ENCODE measurements around the gene COMMD3. TPM values are rescaled to one million over a fixed set of nuclear protein-coding genes. Genes with fewer than 3 reads are reported as not detected.

Gene COMMD3
- total and polyA plus RNA-seq, 9 of the 15 experiments (the other 6 are each of a cell fraction or from before 2014, with no cell fraction given), result 50.7 to 217 (median 80.1) TPM

- no peak overlapping the region for H3K4me3 ChIP-seq
- ATAC-seq, result no peak
- no peaks in the 10 kb centered on the region for H3K9me3 ChIP-seq (replicated peaks; ENCODE audit: control insufficient read depth, insufficient read depth, low read depth, low read length)
- H3K36me3 ChIP-seq (ENCODE audit: control insufficient read depth, insufficient read depth, low read length), result no peaks in the 10 kb centered on the region
- H3K4me1 ChIP-seq (replicated peaks in 1 of 2; ENCODE audit: control insufficient read depth in 2 of 2, insufficient read depth in 2 of 2, low read length in 2 of 2), result peaks cover 3 to 19% of the 10 kb centered on the region in 2 experiments; a peak in 4 of 5 replicates
- TF ChIP-seq SIRT6 (IDR thresholded peaks at IDR 0.05; ENCODE audit: low read depth, low read length) (no peak), THRA (IDR thresholded peaks at IDR 0.05) (no peak), ELF2 (CRISPR knock-in tag; IDR thresholded peaks at IDR 0.05) (no peak), BCOR (IDR thresholded peaks at IDR 0.05) (no peak), ARID2 (IDR thresholded peaks at IDR 0.05) (no peak), RAD21 (CRISPR knock-in tag; conservative IDR thresholded peaks at IDR 0.05 in 1 of 2, IDR thresholded peaks at IDR 0.05 in 1 of 2) (no peak), GATA2 (CRISPR knock-in tag; IDR thresholded peaks at IDR 0.05) (no peak), USF1 (CRISPR knock-in tag; IDR thresholded peaks at IDR 0.05) (no peak), RERE (CRISPR knock-in tag; IDR thresholded peaks at IDR 0.05; ENCODE audit: borderline replicate concordance) (no peak), ZBTB43 (CRISPR knock-in tag; IDR thresholded peaks at IDR 0.05) (no peak)
- BruUV-seq (replicated peaks), result no TSS peak
- H3K9ac ChIP-seq (ENCODE audit: insufficient read depth in 1 of 2, low read depth in 2 of 2, low read length in 2 of 2), result no peak overlapping the region
- in situ Hi-C loops (cut with MboI), result no loop called here
- H3K9me1 ChIP-seq (ENCODE audit: control insufficient read depth, insufficient read depth, low read length), result no peaks in the 10 kb centered on the region
- H3K4me2 ChIP-seq (ENCODE audit: insufficient read depth, low read length), result no peak overlapping the region
- ChIA-PET CTCF (ENCODE audit: low intra/inter-chr PET ratio) (no interaction called here), POLR2A (no interaction called here)
- no peak overlapping the region for H3K27ac ChIP-seq (ENCODE audit: extremely low read depth, low read depth, low read length)
- FAIRE-seq, result no peak
- no peaks in the 10 kb centered on the region for H4K20me1 ChIP-seq (replicated peaks; ENCODE audit: control insufficient read depth, insufficient read depth, low read length)
- H3K79me2 ChIP-seq (ENCODE audit: control insufficient read depth, insufficient read depth, low read length), result no peaks in the 10 kb centered on the region
- peak overlapping the region; percentile 70 for H2AFZ ChIP-seq (ENCODE audit: low read depth, low read length)
- DNase-seq (ENCODE audit: extremely low read depth in 1 of 4, low spot score in 3 of 4), result no peak
- WGBS (ENCODE audit: insufficient coverage, low coverage, missing lambda C conversion rate), result 88% methylated on average over 1 of the region's 1 CpG
- intact Hi-C loops (cut with micrococcal nuclease), result no loop called here
- H3K27me3 ChIP-seq (ENCODE audit: control insufficient read depth in 2 of 2, insufficient read depth in 2 of 2, low read length in 2 of 2), result no peaks in the 10 kb centered on the region
Observed at GRCh38 chr10:22367471-22367870, 51.3 kb downstream of the COMMD3 start.

Measured in K562 (cell line).